Measurements from ENCODE around the gene DRICH1.
A peak's percentile ranks its signal among the peaks of the same experiment; 100 is the strongest.
"Not testable (repeated sequence)": the region's sequence is repeated elsewhere in the genome, so short reads cannot be mapped to it uniquely, and the experiment has no call there.

The DRICH1 gene

DNA sequence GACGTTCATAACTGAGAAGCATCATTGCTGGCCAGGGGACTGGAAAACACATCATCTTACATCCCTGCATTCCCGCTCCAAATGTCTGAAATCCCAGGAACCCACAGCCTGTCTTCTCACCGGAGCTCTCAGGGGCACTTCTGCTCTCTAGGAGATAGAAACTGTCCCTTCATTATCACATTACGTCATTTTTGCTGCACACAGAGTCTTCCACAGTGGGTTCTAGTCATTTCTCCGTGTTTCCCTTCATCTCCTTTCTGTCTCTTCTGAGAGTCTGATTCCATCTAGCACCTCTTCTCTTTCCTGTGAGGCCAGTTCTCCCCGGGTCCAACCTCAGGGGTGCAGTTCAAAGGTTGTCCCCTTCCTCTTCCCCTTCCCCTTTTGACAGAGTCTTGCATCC, 36.2 kb downstream of the DRICH1 start:
- DNase-seq, result not testable (repeated sequence)

DNA sequence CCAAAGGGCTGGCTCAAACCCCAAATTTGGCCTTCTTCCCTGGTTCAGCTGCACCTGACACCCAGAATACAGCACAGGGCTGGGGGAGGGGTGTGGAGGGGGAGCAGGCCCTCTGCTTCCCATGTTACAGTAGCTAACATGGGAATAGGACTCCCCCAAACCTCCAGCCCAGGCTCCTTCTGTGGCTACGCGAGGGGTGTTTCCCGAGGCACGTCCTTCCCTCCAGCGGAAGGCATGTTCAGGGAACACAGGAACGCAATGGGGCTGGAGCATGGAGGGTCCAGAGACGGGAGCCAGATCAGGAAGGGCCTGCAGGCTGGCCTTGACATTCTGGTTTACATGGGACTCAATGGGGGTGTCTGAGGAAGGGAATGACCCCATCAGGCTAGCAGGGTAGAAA, 40.3 kb downstream of the DRICH1 start:
- DNase-seq, result no peak

DNA sequence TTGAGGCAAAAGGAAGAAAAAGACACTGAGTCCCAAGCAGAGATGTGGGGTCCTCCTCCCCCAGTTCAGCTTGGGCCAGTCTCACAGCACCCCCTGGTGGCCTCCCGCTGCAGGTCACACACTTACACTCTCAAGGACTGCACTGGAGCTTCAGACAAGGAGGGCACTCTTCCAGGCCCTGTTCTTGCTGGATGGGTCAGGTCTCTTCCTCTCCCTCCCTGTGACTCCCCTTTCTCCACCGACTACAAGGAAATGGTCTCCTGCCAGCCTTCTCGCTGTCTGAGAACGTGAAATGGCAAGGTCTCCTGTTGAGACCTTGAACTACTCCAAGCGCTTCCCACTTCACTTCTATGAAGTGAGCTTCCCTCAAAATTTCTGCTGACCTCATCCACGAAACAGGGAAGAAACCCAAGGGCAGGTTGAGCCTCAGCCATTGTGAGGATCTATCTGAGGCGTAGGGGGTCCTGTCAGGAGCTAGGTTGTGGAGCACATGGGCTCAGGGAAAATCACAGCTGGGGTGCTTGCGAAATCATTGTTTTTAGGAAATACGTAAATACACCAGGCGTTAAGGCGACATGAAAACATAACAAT, 40.8 kb downstream of the DRICH1 start:
- peak; percentile 50 to 53 for DNase-seq

DNA sequence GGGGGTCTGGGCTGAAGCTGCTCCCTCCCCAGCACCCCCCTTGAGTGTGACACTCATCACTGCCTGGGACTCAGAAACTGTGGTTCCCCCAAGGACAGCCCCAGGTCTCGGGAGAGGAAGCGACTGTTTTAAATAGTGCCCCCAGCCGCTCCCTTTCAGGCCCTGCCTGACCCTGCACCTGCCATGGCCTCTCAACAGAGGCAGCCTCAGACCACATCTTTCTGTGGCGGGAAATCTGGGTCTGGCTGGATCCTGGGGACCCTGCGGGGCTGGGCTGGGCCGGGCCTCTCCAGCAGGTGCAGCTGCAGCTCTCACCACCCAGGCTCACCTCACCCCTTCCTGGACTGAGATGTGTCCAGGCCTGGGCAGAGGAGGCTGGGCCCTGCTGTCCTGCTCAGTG, 48.3 kb downstream of the DRICH1 start:
- no peak for DNase-seq

DNA sequence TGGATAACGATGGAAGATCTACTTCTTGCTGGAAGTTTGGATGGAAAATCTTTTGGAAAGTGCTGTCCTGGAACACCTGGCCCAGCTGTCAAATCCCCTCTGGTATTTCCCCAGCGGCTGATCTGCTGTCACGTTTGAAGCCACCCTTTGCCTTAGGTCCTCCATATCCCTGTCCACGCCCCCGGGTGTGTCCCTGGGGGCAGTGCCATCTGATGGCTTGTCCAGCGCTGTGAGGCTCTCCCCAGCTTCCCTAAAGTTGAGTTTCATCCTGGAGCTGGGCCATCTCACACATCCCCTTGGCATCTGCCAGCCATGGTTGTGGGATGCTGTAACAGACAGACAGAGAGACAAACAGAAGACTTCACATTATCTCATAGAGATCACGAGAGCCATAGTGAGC, 49.0 kb downstream of the DRICH1 start:
- no peak for DNase-seq

DNA sequence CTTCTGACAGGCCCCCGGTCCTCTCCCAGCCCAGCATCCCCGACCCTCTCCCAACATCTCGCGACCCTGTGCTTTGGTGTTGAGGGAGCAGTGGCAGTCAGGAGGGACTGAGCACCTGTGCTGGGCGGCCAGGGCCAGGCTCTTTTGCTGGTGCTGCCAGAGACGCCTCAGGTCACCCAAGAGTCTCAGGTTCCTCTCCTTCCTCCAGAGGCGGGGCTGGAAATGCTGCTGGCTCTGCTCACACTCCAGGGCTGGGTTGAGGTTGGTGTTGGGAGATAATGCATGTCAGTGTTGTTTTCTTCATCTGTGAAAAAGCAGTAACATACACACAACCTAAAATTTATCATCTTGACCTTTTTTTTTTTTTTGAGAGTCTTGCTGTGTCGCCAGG, 50.9 kb downstream of the DRICH1 start:
- DNase-seq, result no peak

DNA sequence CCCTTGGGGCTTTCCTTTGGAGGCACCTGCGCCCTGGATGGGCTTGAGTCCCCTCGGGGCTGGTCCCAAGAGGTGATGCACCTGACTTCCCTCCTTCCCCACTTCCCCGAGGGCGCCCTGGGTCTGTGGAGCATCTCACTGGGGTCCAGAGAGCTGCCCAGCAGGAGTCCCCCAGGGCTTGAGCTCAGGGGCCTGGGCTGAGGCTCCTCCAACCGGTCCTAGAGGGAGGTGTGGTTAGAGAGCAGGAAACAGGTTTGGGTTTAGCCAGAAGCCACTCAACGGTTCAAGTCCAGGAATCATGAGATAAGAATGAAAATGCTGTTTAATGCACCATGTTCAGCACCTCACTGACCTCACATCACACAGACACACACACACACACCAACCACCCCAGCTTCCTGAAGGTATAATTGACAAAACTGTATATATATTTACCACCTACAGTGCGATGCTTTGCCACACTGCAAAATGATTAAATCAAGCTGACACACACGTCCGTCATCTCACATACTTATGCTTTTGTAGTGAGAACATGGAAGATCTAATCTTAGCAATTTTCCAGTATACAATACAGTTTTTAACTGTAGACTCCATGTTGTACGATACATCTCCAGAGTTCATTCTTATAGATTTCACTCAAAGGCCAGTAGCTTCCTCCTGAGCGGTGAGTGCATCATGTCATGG, 51.4 kb downstream of the DRICH1 start:
- no peak for DNase-seq

DNA sequence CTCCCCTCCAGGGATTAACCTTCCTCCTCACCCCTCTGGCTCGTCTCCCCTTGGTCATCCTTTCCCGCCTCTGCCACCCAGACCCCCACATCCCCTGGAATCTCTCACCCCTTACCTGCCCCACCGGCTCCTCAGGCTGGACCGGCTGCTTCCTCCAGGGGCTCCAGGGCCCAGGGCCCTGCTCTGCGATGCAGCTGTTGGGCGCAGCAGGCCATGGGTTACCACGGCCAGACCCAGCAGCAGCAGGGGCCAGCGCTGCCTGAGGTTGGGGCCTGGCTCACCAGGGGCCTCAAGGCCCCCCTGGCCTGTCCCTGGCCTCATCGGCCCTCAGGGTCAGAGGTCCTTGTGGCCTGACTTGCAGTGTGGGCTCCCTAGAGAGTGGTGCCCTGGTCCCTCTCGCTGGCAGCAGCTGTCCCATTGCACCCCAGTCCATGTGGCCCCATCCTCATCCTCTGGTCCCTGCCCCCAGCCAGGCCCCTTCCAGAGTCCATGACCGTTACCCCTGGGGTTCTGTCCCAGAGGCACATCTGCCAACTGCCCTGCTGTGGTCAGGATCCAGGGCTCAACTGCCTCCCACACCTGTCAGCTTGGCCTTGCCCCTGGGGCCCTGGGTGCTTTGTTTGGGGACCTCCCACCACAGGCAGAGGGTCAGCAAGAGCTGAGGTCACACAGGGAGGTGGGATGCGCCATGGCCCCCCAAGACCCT, 52.1 kb downstream of the DRICH1 start, which contains the start of gene IGLL1:
TSS of gene IGLL1 (minus strand) at position 421 of the 706 bp plus-strand sequence. CDS start at position 321, 100 bp downstream.
- no peak for DNase-seq

DNA sequence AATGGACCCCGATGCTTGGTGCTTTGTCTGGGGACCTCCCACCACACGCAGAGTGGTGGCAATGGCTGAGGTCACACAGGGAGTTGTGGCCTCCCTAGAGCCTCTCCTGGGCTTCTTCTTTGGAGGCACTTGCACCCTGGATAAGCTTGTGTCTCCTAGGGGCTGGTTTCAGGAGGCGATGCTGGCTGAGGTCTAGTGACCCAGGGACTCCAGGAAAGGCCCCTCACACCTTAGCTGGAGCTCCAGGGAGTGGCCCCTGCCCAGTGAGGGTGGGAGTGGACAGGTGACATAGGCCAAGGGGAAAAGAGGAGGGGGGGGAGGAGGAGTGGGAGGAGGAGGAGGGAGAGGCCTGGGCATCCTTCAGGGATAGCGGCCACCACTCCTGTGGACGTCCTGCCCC, 52.8 kb downstream of the DRICH1 start:
- no peak for DNase-seq

DNA sequence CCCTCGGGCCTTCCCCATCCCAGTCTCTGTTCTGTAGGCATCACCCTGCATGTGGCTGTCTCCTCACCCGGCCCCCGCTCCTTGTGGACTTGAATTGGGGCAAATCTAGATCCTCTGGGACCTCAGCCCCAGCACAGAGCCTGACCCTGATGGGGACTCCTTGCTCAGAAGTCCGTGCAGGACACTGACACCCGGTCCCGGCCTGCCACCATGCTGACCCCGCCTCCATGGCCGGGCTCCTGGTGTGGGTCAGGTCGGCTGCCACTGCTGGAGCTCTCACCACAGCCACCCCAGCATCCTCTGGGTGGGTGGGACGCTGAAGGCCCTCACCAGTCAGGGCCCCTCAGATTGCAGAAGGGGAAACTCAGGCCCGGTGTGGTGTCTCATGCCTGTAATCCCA, 53.8 kb downstream of the DRICH1 start:
- DNase-seq, result no peak

DNA sequence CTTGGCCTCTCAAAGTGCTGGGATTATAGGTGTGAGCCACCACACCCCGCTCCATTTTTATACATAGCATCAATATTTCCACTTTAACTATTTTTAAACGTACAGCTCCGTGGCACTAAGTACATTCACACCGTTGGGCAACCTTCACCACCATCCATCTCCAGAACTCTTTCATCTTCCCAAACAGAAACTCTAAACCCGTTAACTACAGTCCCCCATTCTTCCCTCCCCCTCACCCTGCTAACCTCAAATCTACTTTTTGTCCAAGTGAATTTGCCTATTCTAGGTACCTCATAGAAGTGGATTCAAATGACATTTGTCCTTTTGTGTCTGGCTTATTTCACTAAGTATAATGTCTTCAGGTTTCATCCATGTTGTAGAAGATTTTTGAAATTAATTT, 55.4 kb downstream of the DRICH1 start:
- DNase-seq, result no peak

DNA sequence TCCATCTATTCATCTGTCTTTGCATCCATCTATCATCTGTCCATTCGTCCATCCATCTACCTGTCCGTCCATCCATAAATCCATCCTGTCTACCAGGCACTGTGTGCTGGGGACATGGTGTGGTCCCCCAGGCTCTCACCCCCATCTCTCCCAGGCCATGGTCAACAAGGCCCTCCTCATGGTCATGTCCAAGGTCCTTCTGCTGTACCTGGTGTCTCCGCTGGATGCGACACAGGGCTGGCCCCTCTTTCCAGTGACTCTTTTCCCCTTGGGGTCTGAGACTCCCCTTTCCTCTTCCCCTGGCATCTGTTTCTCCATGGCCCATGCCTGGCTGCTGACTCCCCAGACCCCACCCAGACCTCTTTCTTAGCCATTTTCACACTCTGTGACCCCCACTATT, 56.5 kb downstream of the DRICH1 start:
- DNase-seq, result no peak

DNA sequence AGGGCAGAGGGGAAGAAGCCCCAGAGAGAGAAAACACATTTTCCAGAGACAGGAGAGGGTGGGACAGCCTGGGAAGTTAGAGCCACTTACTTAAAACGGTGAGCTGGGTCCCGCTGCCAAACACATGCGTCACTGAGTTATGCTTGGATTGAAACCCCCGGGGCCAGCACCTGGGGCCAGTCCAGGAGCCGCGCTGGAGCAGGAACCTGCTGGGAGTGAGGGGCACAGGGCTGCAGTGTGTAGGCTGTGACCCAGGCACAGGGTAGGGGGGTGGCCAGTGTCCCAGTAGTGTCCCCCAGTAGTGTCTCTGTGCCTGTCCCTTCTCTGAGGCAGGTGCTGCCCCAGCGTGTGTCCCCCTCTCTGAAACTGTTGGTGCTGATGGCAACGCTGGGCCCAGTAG, 57.2 kb downstream of the DRICH1 start:
- no peak for DNase-seq

DNA sequence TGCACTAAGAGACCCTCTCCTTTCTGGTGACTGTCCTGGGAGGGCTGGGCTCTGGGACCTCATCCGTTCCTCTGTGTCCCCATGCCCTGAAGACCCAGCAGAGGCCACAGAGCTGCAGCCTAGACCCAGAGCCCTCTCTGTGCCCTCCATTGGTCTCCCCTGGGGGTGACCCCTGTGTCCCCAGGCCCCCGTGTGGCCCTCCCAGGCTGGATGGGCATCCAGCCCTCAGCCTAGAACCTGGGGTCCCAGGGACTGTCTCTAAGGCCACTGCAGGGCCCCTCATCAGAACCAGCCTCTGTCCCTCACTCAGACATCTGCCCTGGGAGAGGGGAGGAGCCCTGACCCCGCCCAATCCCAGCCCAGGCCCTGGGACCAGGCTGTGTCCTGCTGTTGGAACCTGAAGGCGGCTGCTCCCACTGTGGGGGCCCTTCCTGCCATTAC, 57.7 kb downstream of the DRICH1 start:
- no peak for DNase-seq

DNA sequence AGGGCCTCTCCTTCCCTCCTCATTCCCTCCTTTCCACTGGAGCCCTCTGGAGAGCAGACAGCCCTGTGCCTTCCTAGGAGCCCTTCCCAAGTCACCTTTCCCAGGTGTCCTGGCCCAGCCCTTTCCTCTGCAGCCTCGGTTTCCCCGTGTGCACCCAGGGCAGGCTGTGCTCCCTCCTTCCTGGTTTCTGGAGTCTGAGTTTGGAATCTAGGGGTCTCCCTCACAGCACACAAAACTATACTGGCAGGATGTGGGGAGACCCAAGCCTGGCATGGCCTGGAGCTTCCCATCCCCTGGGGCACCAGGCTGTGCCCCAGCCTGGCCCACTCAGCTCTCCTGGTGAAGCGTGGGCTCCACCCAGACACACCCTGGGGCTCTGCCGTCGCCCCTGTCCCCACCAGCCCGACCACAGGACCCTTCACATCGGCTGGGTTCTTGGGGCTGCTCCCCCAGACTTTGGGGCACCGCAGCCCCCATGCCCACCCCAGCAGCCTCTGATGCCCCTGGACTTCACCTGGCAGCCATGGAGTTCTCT, 58.4 kb downstream of the DRICH1 start:
- DNase-seq, result not testable (repeated sequence)

DNA sequence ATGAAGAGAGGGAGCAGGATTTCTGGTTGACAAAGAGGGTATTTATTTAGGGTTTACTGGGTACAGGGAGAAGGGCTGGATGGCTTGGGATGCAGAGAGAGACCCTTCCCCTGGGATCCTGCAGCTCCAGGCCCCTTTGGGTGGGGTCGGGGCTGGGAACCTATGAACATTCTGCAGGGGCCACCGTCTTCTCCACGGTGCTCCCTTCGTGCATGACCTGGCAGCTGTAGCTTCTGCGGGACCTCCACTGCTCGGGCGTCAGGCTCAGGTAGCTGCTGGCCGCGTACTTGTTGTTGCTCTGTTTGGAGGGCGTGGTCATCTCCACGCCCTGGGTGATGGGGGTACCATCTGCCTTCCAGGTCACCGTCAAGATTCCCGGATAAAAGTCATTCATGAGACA, 59.0 kb downstream of the DRICH1 start:
- not testable (repeated sequence) for DNase-seq

DNA sequence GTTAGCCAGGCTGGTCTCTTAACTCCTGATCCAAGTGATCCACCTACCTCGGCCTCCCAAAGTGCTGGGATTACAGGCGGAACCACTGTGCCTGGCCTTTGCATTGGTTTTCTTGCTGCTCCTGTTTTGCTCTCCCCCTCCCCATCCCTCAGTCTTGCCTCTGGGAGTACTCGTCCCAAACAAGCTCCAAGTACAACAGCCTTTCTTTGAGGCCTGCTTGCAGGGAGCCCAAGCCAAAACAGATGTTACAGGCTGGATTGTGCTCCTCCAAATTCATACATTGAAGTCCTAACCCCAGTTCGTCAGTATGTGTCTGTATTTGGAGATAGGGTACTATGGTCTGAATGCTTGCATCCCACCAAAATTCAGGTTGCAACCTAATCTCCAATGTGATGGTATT, 60.6 kb downstream of the DRICH1 start:
- DNase-seq, result no peak

DNA sequence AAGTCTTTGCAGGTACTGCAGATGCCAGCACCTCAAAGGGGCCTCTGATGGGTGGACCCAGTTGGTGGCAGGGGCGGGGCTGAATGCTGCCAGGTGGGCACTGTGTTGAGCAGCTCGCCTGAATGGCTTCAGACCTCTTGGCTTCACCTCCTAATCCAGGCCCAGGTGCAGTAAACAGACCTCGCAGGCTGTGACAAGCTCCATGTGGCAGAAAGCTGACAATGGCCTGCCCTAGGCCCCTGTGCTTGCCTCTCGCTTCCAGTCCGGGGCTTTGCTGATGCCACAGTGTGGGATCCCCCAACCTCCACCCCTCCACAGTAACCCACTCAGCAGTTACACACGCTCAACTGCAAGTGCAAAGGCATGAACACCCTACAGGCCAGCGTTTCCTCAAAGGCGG, 61.4 kb downstream of the DRICH1 start:
- DNase-seq, result no peak

DNA sequence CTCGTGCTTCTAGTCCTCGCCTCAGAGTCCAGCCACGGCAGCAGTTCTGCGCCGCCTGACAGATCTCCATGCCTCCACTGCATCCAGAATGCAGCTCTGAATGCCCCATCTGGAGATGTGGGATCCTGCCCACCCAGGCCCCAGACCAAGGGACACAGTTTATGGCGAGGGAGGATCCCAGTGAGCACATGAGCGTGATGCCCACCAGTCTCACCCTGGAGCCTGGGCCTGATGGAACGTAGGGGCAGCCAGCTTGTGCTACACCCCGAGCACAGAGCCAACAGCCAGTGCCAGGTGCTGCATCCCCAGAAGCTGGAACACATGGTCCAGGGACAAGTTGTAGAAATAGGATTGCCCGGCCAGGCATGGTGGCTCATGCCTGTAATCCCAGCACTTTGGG, 62.4 kb downstream of the DRICH1 start:
- DNase-seq, result no peak

DNA sequence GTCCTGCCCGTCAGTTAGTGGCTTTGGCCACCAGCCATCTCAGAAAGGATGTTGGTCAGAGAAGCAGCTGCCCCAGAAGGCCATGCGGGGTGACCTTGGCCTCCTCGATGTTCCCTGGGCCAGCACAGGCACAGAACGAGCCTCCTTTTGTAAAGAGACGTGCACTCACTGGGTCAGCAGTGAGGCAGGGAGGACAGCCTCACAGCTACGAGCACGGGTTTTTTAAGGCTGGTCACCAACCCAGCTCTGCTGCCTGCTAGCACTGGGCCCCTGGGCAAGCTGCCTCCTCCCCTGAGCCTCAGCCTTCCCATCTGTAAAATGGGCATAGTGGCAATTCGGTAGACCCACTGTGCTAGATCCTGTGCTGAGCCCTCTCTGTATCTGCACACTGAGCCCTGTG, 62.8 kb downstream of the DRICH1 start:
- DNase-seq, result no peak

DNA sequence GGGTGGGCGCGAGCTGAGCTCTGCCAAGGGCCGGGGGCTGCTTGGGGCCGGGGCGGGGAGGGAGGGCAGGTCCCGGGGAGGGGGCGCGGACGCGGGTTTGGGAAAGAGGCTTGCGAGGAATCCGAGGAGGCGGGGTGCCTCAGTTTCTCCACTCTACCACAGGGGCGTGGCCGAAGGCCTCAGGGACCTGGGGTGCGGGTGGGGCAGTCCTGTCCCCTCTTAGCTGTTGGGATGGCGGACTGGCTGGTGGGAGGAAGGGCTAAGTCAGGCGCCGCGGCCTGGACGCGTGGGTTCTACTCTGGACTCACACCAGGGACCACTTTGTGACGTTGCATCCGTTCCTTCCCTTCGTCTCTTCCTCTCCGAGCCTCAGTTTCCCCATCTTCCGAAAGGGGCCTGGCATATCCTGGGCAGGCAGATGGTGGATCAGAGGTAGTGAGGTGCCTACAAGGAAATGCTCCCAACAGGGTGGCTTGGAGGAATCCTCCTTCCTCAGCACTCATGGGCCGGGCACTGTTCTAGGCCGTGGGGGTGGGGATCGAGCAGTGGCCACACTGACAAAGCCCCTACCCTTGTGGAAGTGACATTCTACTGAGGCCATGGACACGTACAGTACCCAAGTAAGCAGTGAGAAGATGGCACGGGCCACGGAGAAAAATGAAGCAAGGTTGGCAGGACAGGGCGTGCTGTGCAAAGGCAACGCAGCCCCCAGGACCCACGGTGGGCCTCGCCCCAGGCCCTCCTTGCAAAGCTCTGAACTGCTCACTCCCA, 65.2 kb downstream of the DRICH1 start:
- no peak for DNase-seq

DNA sequence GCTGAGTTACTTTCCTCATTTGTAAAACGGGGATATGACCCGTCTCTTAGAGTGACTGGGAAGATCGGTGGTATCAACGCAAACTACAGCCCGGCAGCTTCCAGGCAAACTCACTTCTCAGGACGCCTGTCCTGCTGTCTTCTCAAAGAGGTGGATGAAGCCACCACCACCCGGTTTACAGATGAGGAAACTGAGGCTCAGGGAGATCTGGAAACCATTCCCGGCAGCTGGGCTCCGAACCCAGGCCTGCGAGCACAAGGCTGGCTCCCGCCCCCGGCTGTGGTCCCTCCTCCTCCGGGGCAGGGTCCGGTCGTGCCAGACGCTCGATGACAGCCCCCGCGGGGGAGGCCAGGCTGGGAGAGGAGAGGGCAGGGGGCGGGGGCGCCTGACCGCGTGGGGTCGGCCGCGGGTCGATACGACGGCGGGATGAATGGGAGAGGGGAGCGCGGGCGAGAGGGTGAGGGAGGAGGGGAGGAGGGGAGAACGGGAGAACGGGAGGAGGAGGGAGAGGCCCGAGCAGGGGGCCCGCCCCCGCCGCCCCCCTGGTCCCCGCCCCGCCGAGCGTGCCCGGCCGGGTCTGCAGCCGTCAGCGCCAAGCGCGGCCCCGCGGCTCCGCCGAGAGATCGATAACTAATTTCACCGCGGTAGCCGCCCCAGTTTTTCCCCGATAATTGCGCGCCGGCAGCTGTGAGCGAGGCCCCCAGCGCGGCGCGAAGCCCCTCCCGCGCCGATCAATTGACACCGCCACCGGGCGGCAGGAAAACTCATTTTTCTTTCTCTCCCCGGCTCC, 66.0 kb downstream of the DRICH1 start:
- DNase-seq, result no peak

Data from CD4-positive, alpha-beta T cell treated with Interferon alpha-2 for 1 hour (primary cell).